ENCODE results near the gene DUSP18. TPM values are rescaled to one million over a fixed set of nuclear protein-coding genes. Genes with fewer than 3 reads are reported as not detected.

DUSP18 gene
- total and polyA plus RNA-seq, 12 donors, result 1.5 to 6.3 (median 2.5) TPM

GRCh38 chr22:30697975-30698374 lies 30.3 kb upstream of the DUSP18 start:
- no peak overlapping the region for H3K27ac ChIP-seq
- TF ChIP-seq CTCF (IDR thresholded peaks at IDR 0.05), result no peak
- peaks cover 0 to 31% (median 10%) of the 10 kb centered on the region in 7 donors for H3K27me3 ChIP-seq
- ATAC-seq (no peak), DNase-seq (no peak)
- H3K4me1 ChIP-seq, result peaks cover 0 to 15% (median 8%) of the 10 kb centered on the region in 9 donors
- no peak overlapping the region for H3K4me3 ChIP-seq
- H3K36me3 ChIP-seq, result no peaks in the 10 kb centered on the region
- intact Hi-C loops (cut with DNase I), result no loop called here
- H3K9me3 ChIP-seq, result no peaks in the 10 kb centered on the region
- 89 to 91% methylated on average over 7 of the region's 7 CpGs for WGBS, 2 donors

GRCh38 chr22:30695871-30696655 lies 28.4 kb upstream of the DUSP18 start:
- Histone ChIP-seq H3K9me3 (no peaks in the 10 kb centered on the region), H3K27ac (no peak overlapping the region), H3K36me3 (no peaks in the 10 kb centered on the region), H3K27me3 (peaks cover 0 to 32% (median 10%) of the 10 kb centered on the region in 7 donors), H3K4me1 (peaks cover 0 to 15% (median 8%) of the 10 kb centered on the region in 9 donors), H3K4me3 (peak overlapping the region in 1 of 10 donors; percentile 63)
- WGBS, 2 donors, result 90 to 93% methylated on average over 7 of the region's 7 CpGs
- TF ChIP-seq CTCF (IDR thresholded peaks at IDR 0.05), result no peak
- DNase-seq (no peak), ATAC-seq (no peak)
- intact Hi-C loops (cut with DNase I), result no loop called here

- TF ChIP-seq CTCF (IDR thresholded peaks at IDR 0.05), result no peak
- no peak for DNase-seq
- Histone ChIP-seq H3K27me3 (peaks cover 0 to 32% (median 10%) of the 10 kb centered on the region in 7 donors), H3K27ac (peak overlapping the region in 1 of 10 donors; percentile 57), H3K36me3 (no peaks in the 10 kb centered on the region), H3K9me3 (no peaks in the 10 kb centered on the region), H3K4me3 (peak overlapping the region; percentile 26 to 71 (median 62)), H3K4me1 (peaks cover 0 to 15% (median 8%) of the 10 kb centered on the region in 9 donors)
- WGBS, 2 donors, result 49 to 58% methylated on average over 15 of the region's 15 CpGs
- ATAC-seq, result peak in 6 of 8 donors; percentile 10 to 41 (median 22)
- intact Hi-C loops (cut with DNase I), result no loop called here
These were observed 27.7 kb upstream of the DUSP18 start for GRCh38 chr22:30695351-30695851.

- peak in 1 of 9 donors; percentile 27 for TF ChIP-seq CTCF (IDR thresholded peaks at IDR 0.05)
- Histone ChIP-seq H3K4me3 (peak within 1 kb of the TSS; percentile 39 to 71 (median 64)), H3K36me3 (no peaks in the 10 kb centered on the region), H3K27ac (peak within 1 kb of the TSS in 9 of 10 donors; percentile 13 to 65 (median 57)), H3K4me1 (peaks cover 0 to 15% (median 8%) of the 10 kb centered on the region in 9 donors), H3K9me3 (no peaks in the 10 kb centered on the region), H3K27me3 (peaks cover 0 to 32% (median 10%) of the 10 kb centered on the region in 7 donors)
- ATAC-seq (peak; percentile 56 to 83 (median 66)), DNase-seq (peak; percentile 5 to 38)
- intact Hi-C loops (cut with DNase I), result no loop called here
- WGBS, 2 donors, result 2% methylated on average over 61 to 82 of the region's 88 CpGs
These were observed 27.1 kb upstream of the DUSP18 start, which contains the start of gene OSBP2 for GRCh38 chr22:30694640-30695350. Gene OSBP2, plus strand, starts transcription at chr22:30694874. Its CDS starts 36 bp downstream, at chr22:30694910.

All from heart right ventricle (tissue), 16 donors.